C4-2B (cell line): ENCODE measurements around the gene ANKRD31.
"Not testable (repeated sequence)": the region's sequence is repeated elsewhere in the genome, so short reads cannot be mapped to it uniquely, and the experiment has no call there.

ENCODE experiments used
- CTCF ChIP-seq: fragments of 450-650 bp; conservative IDR thresholded peaks from 2 replicates; pipeline ENCODE4 v1.5.1; 2017; ENCODE audit warnings: mild to moderate bottlenecking
- ZFX ChIP-seq: fragments of 450-650 bp; IDR thresholded peaks from 2 replicates; pipeline ENCODE4 v1.6.1; 2017

DNA sequence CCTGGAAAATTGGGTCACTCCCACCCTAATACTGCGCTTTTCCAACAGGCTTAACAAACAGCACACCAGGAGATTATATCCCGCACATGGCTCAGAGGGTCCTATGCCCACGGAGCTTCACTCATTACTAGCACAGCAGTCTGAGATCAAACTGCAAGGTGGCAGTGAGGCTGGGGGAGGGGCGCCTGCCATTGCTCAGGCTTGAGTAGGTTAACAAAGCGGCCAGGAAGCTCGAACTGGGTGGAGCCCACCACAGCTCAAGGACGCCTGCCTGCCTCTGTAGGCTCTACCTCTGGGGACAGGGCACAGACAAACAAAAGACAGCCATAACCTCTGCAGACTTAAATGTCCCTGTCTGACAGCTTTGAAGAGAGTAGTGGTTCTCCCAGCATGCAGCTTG lies 60.7 kb downstream of the ANKRD31 start:
- not testable (repeated sequence) for TF ChIP-seq CTCF, ZFX
